Ishikawa (cell line): Measurements from ENCODE around the gene SLC15A1.

Source experiments
- CEBPB ChIP-seq: IDR thresholded peaks from 2 replicates; pipeline ENCODE4 v1.6.1; 2012
- CREB1 ChIP-seq: IDR thresholded peaks from 2 replicates; pipeline ENCODE4 v1.6.1; 2012; ENCODE audit warnings: low read depth
- EGR1 ChIP-seq: IDR thresholded peaks from 2 replicates; pipeline ENCODE4 v1.6.1; 2012
- EP300 ChIP-seq: IDR thresholded peaks from 2 replicates; pipeline ENCODE4 v1.6.1; 2012; ENCODE audit warnings: borderline replicate concordance
- FOXM1 ChIP-seq: IDR thresholded peaks from 2 replicates; pipeline ENCODE4 v1.6.1; 2012; ENCODE audit warnings: low read depth, borderline replicate concordance
- MAX ChIP-seq: IDR thresholded peaks from 2 replicates; pipeline ENCODE4 v1.6.1; 2012
- NFIC ChIP-seq: IDR thresholded peaks from 2 replicates; pipeline ENCODE4 v1.6.1; 2012
- RAD21 ChIP-seq: IDR thresholded peaks from 2 replicates; pipeline ENCODE4 v1.6.1; 2012; ENCODE audit warnings: low read depth
- REST ChIP-seq: IDR thresholded peaks from 2 replicates; pipeline ENCODE4 v1.6.1; 2012; ENCODE audit warnings: low read depth, mild to moderate bottlenecking
- TAF1 ChIP-seq: IDR thresholded peaks from 2 replicates; pipeline ENCODE4 v1.6.1; 2012; ENCODE audit warnings: low read depth, mild to moderate bottlenecking
- TCF12 ChIP-seq: IDR thresholded peaks from 2 replicates; pipeline ENCODE4 v1.6.1; 2012; ENCODE audit warnings: low read depth
- TEAD4 ChIP-seq: IDR thresholded peaks from 2 replicates; pipeline ENCODE4 v1.6.1; 2012
- USF1 ChIP-seq: IDR thresholded peaks from 2 replicates; pipeline ENCODE4 v1.6.1; 2012
- YY1 ChIP-seq: IDR thresholded peaks from 2 replicates; pipeline ENCODE4 v1.6.1; 2012; ENCODE audit warnings: low read depth
- ZBTB7A ChIP-seq: IDR thresholded peaks from 2 replicates; pipeline ENCODE4 v1.6.1; 2012; ENCODE audit warnings: low read depth

SLC15A1 gene

GRCh38 chr13:98691360-98691759 lies 61.1 kb downstream of the SLC15A1 start:
- TF ChIP-seq TAF1: no peak
- no peak for TF ChIP-seq EGR1
- no peak for TF ChIP-seq USF1
- no peak for TF ChIP-seq EP300
- TF ChIP-seq REST: no peak
- no peak for TF ChIP-seq RAD21
- TF ChIP-seq YY1: no peak
- no peak for TF ChIP-seq MAX
- no peak for TF ChIP-seq TCF12
- TF ChIP-seq NFIC: no peak
- no peak for TF ChIP-seq CREB1
- no peak for TF ChIP-seq FOXM1
- no peak for TF ChIP-seq TEAD4
- no peak for TF ChIP-seq ZBTB7A
- no peak for TF ChIP-seq CEBPB

- TF ChIP-seq REST (no peak), MAX (no peak), FOXM1 (no peak), ZBTB7A (no peak), USF1 (no peak), EGR1 (no peak), CEBPB (no peak), RAD21 (no peak), CREB1 (no peak), TCF12 (no peak), YY1 (no peak), EP300 (no peak), NFIC (no peak), TEAD4 (no peak), TAF1 (no peak)
Observed at GRCh38 chr13:98690348-98691022, 62.0 kb downstream of the SLC15A1 start.

- no peak for TF ChIP-seq TCF12
- TF ChIP-seq USF1: no peak
- no peak for TF ChIP-seq NFIC
- no peak for TF ChIP-seq RAD21
- no peak for TF ChIP-seq TAF1
- TF ChIP-seq REST: no peak
- TF ChIP-seq ZBTB7A: no peak
- no peak for TF ChIP-seq TEAD4
- no peak for TF ChIP-seq CREB1
- TF ChIP-seq MAX: no peak
- TF ChIP-seq YY1: no peak
- no peak for TF ChIP-seq EP300
Observed at GRCh38 chr13:98689347-98689968, 63.0 kb downstream of the SLC15A1 start.
